PC-3 (cell line): Measurements from ENCODE around the gene ARL4C. TPM values are rescaled to one million over a fixed set of nuclear protein-coding genes. Genes with fewer than 3 reads are reported as not detected.

Source experiments
- ATAC-seq: fragments of 200-7000 bp; cut with Tn5 transposase; 2 replicates; pipeline ENCODE4 v1.9.1; 2020; ENCODE audit warnings: mild to moderate bottlenecking, moderate library complexity
- BruUV-seq: library from RNA; stranded (reverse); fragments of 400-500 nt; replicated peaks from 2 replicates; lab custom pipeline; 2021; lab: Mats Ljungman, UMichigan
- CTCF ChIA-PET: fragments of 300-600 bp; sonication (Branson Sonifier 250); formaldehyde crosslinking; loops from one replicate; lab custom pipeline; 2022; ENCODE audit warnings: antibody characterized with exemption; lab: Charles Lee
- POLR2A ChIA-PET: fragments of 300-600 bp; sonication (Branson Sonifier 250); formaldehyde crosslinking; loops from one replicate; lab custom pipeline; 2022; ENCODE audit warnings: antibody characterized with exemption; ENCODE audit not compliant: unreplicated experiment; lab: Charles Lee
- DNase-seq: peaks from one replicate; pipeline ENCODE4 v3.0.0-alpha.2; 2015
- H2AFZ ChIP-seq: fragments of 300-600 bp; sonication (generic); 2 replicates; pipeline ENCODE4 v1.6.0; 2016; ENCODE audit warnings: antibody characterized with exemption, low read length
- H3F3A ChIP-seq: fragments of 300-600 bp; sonication (generic); one replicate; pipeline ENCODE4 v1.6.0; 2017; ENCODE audit warnings: antibody characterized with exemption, low read length, control low read depth, mild to moderate bottlenecking; ENCODE audit not compliant: unreplicated experiment
- H3K27ac ChIP-seq: fragments of 300-600 bp; sonication (generic); 2 replicates; pipeline ENCODE4 v1.5.1; 2016; ENCODE audit warnings: mild to moderate bottlenecking, low read length
- H3K27me3 ChIP-seq: fragments of 300-600 bp; sonication (generic); 2 replicates; pipeline ENCODE4 v1.6.1; 2016; ENCODE audit warnings: low read length, mixed read lengths
- H3K36me3 ChIP-seq: fragments of 300-600 bp; sonication (generic); 2 replicates; pipeline ENCODE4 v1.6.1; 2016; ENCODE audit warnings: low read depth, mixed run types, low read length, mixed read lengths
- H3K4me1 ChIP-seq: fragments of 300-600 bp; sonication (generic); 2 replicates; pipeline ENCODE4 v1.5.1; 2016; ENCODE audit warnings: low read length; ENCODE audit not compliant: insufficient read depth
- H3K4me2 ChIP-seq: fragments of 300-600 bp; sonication (generic); 2 replicates; pipeline ENCODE4 v1.6.0; 2016; ENCODE audit warnings: low read length
- H3K4me3 ChIP-seq: fragments of 300-600 bp; sonication (generic); 2 replicates; pipeline ENCODE4 v1.5.1; 2016; ENCODE audit warnings: mild to moderate bottlenecking, low read length, mixed read lengths
- H3K79me2 ChIP-seq: fragments of 300-600 bp; sonication (generic); 2 replicates; pipeline ENCODE4 v1.6.1; 2017; ENCODE audit warnings: low read length, mixed read lengths
- H3K9ac ChIP-seq: fragments of 300-600 bp; sonication (generic); 2 replicates; pipeline ENCODE4 v1.6.0; 2016; ENCODE audit warnings: mild to moderate bottlenecking, low read length
- H3K9me2 ChIP-seq: fragments of 300-600 bp; sonication (generic); replicated peaks from 2 replicates; pipeline ENCODE4 v1.6.1; 2016; ENCODE audit warnings: mixed run types, low read length, mixed read lengths
- H3K9me3 ChIP-seq: fragments of 300-600 bp; sonication (generic); 2 replicates; pipeline ENCODE4 v1.6.1; 2016; ENCODE audit warnings: low read length, mixed read lengths
- H4K20me1 ChIP-seq: fragments of 300-600 bp; sonication (generic); 2 replicates; pipeline ENCODE4 v1.6.1; 2016; ENCODE audit warnings: low read length, mixed read lengths
- CTCF ChIP-seq: fragments of 300-600 bp; sonication (generic); conservative IDR thresholded peaks from 2 replicates; pipeline ENCODE4 v1.5.1; 2017; ENCODE audit warnings: antibody characterized with exemption, low read depth, mild to moderate bottlenecking, low read length
- EZH2 ChIP-seq: fragments of 300-600 bp; sonication (generic); IDR thresholded peaks from one replicate; pipeline ENCODE4 v1.6.1; 2017; ENCODE audit warnings: antibody characterized with exemption, mild to moderate bottlenecking, low read length; ENCODE audit not compliant: unreplicated experiment
- EZH2phosphoT487 ChIP-seq: fragments of 300-600 bp; sonication (generic); IDR thresholded peaks from 2 replicates; pipeline ENCODE4 v1.6.1; 2018; ENCODE audit warnings: mild to moderate bottlenecking, antibody characterized with exemption, low read length, borderline replicate concordance
- intact Hi-C: fragments of 100-400 bp; cut with micrococcal nuclease; formaldehyde crosslinking; loops from 2 replicates; pipeline ENCODE4 v1.9.0; 2023
- total RNA-seq: library from RNA; depleted of rRNA; stranded (reverse); fragments of >200 nt; gene quantifications from 2 replicates; pipeline ENCODE4 v1.2.3, GENCODE V29; 2014

The ARL4C gene
- total RNA-seq, 1 experiment from 2014 or later = 19.9 TPM

GRCh38 chr2:234462218-234462992 lies 34.5 kb downstream of the ARL4C start:
- TF ChIP-seq CTCF (no peak), EZH2 (no peak), EZH2phosphoT487 (no peak)
- Histone ChIP-seq H3K9me2 (no peaks in the 10 kb centered on the region), H3K9ac (no peak overlapping the region), H3K4me2 (no peak overlapping the region), H3K36me3 (no peaks in the 10 kb centered on the region), H4K20me1 (no peaks in the 10 kb centered on the region), H2AFZ (no peak overlapping the region), H3F3A (no peaks in the 10 kb centered on the region), H3K27me3 (no peaks in the 10 kb centered on the region), H3K27ac (no peak overlapping the region), H3K79me2 (no peaks in the 10 kb centered on the region), H3K9me3 (0 out of 2 replicates have a peak, but pooled peaks cover 4% of the 10 kb centered on the region), H3K4me3 (no peak overlapping the region), H3K4me1 (peaks cover 18% of the 10 kb centered on the region)
- no peak for DNase-seq
- ChIA-PET CTCF (no interaction called here), POLR2A (no interaction called here)
- ATAC-seq = no peak
- intact Hi-C loops = no loop called here
- BruUV-seq = no TSS peak

GRCh38 chr2:234459401-234460009 lies 37.4 kb downstream of the ARL4C start:
- Histone ChIP-seq H4K20me1 (no peaks in the 10 kb centered on the region), H3K9me2 (no peaks in the 10 kb centered on the region), H3K9me3 (no peaks in the 10 kb centered on the region), H3K27me3 (no peaks in the 10 kb centered on the region), H3K4me1 (peaks cover 12% of the 10 kb centered on the region), H2AFZ (no peak overlapping the region), H3K36me3 (no peaks in the 10 kb centered on the region), H3K4me3 (no peak overlapping the region), H3F3A (no peaks in the 10 kb centered on the region), H3K79me2 (no peaks in the 10 kb centered on the region), H3K4me2 (no peak overlapping the region), H3K27ac (no peak overlapping the region), H3K9ac (no peak overlapping the region)
- DNase-seq (no peak), ATAC-seq (no peak)
- POLR2A ChIA-PET = no interaction called here
- TF ChIP-seq EZH2phosphoT487 (no peak), CTCF (no peak), EZH2 (no peak)
- no TSS peak for BruUV-seq
- CTCF ChIA-PET = no interaction called here
- intact Hi-C loops = no loop called here

GRCh38 chr2:234458466-234458865 lies 38.4 kb downstream of the ARL4C start:
- Histone ChIP-seq H3K79me2 (no peaks in the 10 kb centered on the region), H3K9me3 (no peaks in the 10 kb centered on the region), H3K9me2 (no peaks in the 10 kb centered on the region), H3F3A (no peaks in the 10 kb centered on the region), H3K27ac (no peak overlapping the region), H3K27me3 (no peaks in the 10 kb centered on the region), H4K20me1 (no peaks in the 10 kb centered on the region), H3K36me3 (no peaks in the 10 kb centered on the region), H2AFZ (no peak overlapping the region), H3K4me2 (no peak overlapping the region), H3K4me1 (peaks cover 3% of the 10 kb centered on the region), H3K4me3 (no peak overlapping the region), H3K9ac (no peak overlapping the region)
- DNase-seq = no peak
- ChIA-PET CTCF (no interaction called here), POLR2A (interaction anchor here (0.7 kb wide), 1 partner anchor 14 kb away, joined by 4 read pairs; no protein-coding TSS in a partner anchor)
- TF ChIP-seq EZH2 (no peak), CTCF (no peak), EZH2phosphoT487 (no peak)
- BruUV-seq = no TSS peak
- intact Hi-C loops = no loop called here
- no peak for ATAC-seq
